Stimulated activated CD8-positive, alpha-beta memory T cell treated with anti-CD3 and anti-CD28 coated beads, Interleukin-12 subunit alpha, Interleukin-12 subunit beta, amount 100 ng/mL, for 1 hour (primary cell): ENCODE data around the gene PAGR1.
A peak's percentile ranks its signal among the peaks of the same experiment; 100 is the strongest.

Experiments
- DNase-seq: peaks from one replicate; pipeline ENCODE4 v3.0.0-alpha.2; 2020; ENCODE audit warnings: low read depth

The PAGR1 gene

DNA sequence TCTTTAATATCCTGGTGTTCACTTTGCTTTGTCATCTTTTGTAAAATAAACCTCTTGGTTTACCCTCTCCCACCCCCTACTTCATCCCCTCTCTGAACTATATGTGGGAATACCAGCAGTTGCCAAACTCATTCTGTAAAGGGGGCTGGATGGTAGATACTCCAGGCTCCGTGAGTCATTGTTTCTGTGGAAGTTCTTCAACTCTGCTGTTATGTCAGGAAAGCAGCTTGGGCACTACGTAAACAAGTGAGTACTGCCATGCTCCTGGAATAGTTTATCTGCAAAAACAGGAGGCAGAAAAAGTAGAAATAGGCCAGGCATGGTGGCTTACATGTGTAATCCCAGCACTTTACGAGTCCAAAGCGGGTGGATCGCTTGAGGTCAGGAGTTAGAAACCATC, 21.9 kb downstream of the PAGR1 start:
- DNase-seq = no peak

DNA sequence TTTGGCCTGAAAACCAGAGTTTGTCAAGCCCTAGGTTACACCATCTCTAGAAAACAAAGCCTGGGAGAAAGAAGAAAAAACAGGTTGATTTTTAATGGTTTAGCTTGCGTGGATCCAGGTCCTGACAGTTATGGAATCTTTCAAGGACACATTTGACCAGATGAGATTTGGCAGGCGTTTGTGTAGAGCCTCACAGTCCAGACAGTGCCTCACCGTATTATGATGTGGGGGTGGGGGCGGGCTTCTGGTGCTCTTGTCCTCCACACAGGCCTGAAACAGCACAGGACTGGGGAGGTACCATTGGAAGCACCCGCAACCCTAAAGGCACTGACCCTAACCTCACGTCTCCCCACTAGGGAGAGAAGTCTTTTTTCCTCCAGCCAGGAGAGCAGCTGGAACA, 23.9 kb downstream of the PAGR1 start:
- no peak for DNase-seq

- DNase-seq = no peak
Observed at GRCh38 chr16:29840240-29840639, 24.3 kb downstream of the PAGR1 start.

GRCh38 chr16:29841631-29842030, 25.7 kb downstream of the PAGR1 start:
- no peak for DNase-seq

GRCh38 chr16:29842732-29843346, 26.9 kb downstream of the PAGR1 start:
- DNase-seq = no peak

GRCh38 chr16:29843931-29844330, 28.0 kb downstream of the PAGR1 start:
- no peak for DNase-seq

DNA sequence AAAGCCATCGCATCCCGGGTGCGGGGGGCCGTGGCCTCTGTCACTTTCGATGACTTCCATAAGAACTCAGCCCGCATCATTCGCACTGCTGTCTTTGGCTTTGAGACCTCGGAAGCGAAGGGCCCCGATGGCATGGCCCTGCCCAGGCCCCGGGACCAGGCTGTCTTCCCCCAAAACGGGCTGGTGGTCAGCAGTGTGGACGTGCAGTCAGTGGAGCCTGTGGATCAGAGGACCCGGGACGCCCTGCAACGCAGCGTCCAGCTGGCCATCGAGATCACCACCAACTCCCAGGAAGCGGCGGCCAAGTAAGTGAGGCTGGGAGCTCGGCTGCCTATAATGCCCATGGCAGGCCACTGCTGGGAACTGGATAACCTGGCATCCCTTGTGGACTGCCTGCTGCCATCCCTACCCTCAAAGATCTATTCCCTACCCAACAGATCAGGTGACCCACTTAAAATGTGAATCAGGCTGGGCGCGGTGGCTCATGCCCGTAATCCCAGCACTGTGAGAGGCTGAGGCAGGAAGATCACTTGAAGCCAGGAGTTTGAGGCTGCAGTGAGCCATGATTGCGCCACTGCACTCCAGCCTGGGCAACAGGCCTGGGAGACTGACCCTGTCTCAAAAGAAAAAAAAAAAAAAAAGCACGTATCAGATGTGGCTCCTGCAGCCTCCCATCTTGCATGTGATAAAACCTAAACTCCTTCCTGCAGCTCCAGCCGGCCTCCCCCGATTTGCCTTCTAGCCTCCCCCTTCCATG, 28.8 kb downstream of the PAGR1 start:
- DNase-seq = no peak

- DNase-seq = no peak
Observed at GRCh38 chr16:29845656-29846055, 29.7 kb downstream of the PAGR1 start.

DNA sequence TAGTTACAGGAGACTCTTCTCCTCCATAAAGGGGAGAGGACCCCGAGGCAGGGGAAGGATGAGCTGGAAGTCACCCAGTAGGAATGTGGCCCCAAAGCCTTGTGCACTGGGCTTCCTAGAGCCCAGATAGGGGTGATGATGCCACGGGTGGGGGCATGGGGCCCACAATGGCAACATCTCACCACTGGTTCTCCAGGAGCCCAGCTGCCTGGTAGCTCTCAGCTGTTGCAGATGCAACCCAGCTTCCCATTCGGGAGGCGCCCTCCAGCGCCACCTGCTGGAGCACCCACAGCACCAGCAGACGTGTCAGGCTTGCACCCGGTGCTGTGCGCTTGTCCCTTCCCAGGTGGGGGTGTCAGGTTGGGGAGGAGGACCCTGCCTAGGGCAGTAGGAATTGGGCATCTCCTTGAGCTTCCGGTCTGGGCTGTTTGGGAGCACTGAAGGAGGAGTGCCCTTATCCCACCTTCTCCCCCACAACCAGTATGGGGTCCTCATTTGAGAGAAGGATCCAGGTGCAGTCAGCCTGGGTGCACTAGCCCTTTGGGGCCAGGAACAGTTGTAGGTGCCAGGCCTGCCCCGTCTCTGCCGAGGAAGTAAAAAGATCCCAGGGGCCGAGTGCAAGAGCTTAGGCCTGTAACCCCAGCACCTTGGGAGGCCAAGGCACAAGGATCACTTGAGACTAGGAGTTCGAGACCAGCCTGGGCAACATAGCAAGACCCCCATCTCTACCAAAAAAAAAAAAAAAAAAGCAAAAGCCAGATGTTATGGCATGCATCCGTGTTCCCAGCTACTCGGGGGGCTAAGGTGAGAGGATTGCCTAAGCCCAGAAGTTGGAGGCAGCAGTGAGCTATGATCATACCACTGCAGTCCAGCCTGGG, 32.7 kb downstream of the PAGR1 start:
- peak; percentile 67 for DNase-seq

DNA sequence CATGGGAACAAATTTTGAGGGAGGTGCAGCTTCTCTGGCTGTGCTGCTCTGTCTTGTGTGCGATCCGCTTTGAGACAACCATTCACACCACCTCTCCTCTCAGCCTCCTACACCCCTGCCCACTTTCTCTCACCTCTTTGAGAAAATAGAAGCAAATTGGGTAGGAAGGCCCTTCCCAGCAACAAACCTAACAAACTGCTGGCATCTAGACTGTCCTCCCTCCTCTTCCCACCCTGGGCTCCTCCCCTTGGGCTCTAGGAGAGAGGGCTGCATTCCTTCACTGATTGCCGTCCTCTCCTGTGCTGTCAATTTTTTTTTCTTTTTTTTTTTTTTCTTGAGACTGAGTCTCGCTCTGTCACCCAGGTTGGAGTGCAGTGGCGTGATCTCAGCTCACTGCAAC, 33.6 kb downstream of the PAGR1 start:
- DNase-seq = no peak

DNA sequence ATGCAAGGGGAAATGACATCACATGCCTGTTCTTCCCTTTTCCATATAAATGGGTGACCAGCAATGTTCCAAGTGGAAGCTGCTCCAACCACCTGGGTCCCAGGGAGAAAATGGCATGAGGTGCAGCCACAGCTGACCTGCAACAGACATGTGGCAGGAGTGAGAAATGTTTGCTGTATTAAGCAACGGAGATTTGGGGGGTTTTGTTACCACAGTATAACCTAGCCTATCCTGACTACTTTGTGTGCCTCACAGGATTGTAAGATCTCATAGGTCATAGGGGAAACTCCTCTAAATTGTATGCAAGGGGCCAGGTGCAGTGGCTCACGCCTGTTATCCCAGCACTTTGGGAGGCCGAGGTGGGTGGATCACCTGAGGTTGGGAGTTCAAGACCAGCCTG, 35.0 kb downstream of the PAGR1 start:
- no peak for DNase-seq

GRCh38 chr16:29852654-29853053, 36.7 kb downstream of the PAGR1 start:
- no peak for DNase-seq

DNA sequence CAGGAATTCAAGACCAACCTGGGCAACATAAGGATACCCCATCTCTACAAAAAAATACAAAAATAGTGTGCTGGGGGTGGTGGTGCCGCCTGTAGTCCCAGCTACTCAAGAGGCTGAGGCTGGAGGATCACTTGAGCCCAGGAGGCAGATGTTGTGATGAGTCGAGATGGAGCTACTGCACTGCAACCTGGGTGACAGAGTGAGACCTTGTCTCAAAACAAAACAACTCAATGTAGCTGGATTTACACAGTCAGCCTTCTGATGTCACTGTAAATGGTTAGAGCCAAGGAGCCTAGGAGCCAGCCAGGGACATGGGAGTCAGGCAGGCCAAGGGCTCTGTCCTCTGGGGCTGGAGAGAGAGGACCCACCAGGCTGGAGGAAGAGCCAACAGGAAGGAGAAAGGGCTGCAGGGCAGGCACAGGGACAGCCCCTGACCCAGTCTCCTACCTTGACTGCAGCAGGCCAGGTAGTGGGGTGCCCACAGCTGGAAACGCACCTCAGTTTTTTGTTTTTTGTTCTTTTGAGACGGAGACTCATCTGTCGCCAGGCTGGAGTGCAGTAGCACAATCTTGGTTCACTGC, 38.7 kb downstream of the PAGR1 start:
- no peak for DNase-seq

DNA sequence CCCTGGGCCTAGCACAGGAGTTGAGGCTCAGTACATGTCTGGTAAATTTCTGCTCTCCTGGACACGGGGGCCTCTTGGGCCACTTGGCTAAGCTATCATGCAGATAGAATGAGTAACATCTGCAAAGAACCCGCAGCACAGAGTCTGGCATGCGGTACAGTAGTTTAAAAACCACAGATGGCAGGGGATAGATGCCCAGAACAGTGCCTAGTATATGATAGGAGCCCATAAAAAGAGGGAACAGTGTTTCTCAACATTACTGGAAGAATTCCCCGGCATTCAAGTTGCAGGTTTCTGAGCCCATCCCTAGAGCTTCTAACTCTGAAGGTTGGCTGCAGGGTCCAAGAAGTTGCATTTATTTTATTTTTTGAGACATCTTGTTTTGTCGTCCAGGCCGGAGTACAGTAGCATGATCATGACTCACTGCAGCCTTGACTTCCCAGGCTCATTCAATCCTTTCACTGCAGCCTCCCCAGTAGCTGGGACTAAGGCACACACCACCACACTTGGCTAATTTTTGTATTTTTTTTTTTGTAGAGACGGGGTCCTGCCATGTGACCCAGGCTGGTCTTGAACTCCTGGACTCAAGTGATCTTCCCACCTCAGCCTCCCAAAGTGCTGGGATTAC, 41.3 kb downstream of the PAGR1 start:
- no peak for DNase-seq

DNA sequence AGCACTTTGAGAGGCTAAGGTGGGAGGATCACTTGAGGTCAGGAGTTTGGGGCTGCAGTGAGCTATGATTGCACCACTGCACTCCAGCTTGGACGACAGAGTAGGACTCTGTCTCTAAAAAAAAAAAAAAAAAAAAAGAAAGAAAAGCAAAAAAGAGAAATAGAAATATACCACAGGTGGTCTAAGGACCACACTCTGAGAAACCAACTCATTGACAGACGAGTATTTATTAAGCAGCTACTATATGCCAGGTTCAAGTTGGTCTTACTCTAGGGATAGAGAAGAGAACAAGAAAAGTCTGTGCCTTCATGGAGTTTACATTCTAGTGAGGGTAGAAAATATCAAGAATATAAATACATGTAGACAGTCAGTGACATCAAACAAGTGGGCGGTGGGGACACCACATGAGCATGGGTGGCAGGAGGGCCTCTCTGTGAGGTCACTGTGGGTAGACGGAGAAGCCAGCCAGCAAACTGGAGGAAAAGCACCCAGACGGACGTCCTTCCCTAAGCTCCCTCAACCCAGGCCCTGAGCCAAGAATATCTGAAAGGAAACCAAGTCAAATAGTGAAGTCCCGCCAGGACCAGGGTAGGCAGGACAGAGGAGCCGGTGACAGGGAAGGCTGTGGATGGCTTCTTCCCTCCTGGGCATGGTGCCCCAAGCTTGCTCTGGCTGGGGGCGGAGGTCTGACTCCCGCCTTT, 42.3 kb downstream of the PAGR1 start:
- no peak for DNase-seq

DNA sequence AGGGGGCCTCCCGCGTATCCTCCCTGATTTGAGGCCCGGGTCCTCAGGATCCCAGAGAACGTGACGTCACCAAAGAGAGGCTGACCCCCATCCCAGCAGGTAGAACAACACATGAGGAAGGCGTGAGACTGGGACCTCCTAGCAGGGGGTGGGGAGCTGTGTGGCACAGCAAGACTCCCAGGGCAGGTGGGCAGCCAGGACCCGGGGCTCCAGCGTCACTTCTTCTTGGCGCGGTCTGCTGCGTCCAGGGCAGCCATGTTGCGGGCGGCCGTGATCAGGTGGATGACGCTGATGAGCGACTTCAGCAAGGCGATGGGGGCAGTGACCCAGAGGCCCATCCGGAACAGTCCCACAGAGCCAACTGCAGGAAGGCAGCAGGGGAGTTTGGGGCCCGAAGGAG, 43.0 kb downstream of the PAGR1 start:
- no peak for DNase-seq

GRCh38 chr16:29860218-29860617, 44.3 kb downstream of the PAGR1 start:
- no peak for DNase-seq

- DNase-seq = no peak
Observed at GRCh38 chr16:29862383-29862883, 46.5 kb downstream of the PAGR1 start.

DNA sequence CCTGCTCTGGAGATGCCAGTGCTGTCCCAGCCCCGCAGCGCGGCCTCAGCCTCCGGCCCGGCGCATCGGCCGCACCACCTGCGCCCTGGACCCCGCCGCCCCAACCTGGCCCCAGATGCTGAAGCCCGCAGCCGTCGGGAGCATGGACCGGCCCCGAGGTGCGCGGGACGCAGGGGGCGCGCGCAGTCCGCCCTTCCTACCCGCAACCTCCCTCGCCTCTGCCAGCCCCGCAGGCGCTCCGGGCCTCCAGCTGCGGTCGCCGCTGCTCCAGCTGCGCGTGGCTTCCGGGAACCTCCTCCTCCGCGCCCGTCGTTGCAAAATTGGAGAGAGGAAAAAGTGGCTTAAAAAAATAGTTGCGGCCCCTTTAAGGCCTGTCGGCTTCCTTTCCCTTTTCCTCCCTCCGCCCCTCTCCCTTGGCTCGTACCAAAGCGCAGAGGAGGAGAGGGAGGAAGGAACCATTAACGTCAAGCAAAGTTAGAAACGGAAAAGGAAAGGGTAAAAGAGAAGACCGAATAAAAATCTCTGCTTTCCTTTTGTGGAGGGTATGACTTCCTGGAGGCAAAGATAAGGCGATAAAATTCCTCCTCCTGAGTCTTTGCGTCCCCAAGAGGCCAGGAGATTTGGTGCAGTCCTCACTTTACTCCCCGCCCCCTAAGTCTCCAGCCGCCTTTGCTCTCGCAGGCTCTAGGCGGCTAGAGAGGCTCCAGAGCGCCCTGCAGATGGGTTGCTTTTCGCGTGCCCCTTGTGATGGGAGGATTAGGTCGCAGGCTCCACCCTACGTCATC, 47.1 kb downstream of the PAGR1 start, which contains the start of gene CDIPT:
TSS of gene CDIPT (minus strand) at position 343 of the 785 bp plus-strand sequence. CDS start 369 bp downstream, outside the sequence.
- DNase-seq = peak; percentile 85

DNA sequence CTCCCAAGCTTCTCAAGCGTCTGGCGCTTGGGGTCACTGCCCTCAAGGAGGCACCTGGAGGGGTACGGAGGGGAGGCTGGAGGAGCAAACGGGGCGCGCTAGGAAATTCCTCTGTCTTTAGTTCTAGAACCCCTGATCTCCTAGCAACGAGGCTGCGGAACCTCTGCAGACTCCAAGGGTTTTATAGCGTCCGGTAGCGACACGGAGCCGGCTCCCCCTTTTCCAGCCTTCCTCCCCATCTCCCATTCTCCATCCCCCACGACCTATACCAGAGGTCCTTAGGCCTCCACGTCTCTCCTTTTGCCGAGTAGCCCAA, 47.7 kb downstream of the PAGR1 start:
- DNase-seq = no peak
